Activated CD8-positive, alpha-beta T cell treated with anti-CD3 and anti-CD28 coated beads for 36 hours (primary cell): ENCODE measurements around the gene IRGM. TPM values are rescaled to one million over a fixed set of nuclear protein-coding genes. Genes with fewer than 3 reads are reported as not detected.
A peak's percentile ranks its signal among the peaks of the same experiment; 100 is the strongest.
"Not testable (repeated sequence)": the region's sequence is repeated elsewhere in the genome, so short reads cannot be mapped to it uniquely, and the experiment has no call there.

Experiments
- ATAC-seq: fragments of 200-7000 bp; cut with Tn5 transposase; one replicate; pipeline ENCODE4 v1.10.0; 2021; ENCODE audit warnings: mild to moderate bottlenecking, moderate library complexity
- CTCF ChIA-PET: fragments of 350-600 bp; sonication (Branson Sonifier 250); formaldehyde crosslinking; loops from one replicate; lab custom pipeline; 2021; ENCODE audit warnings: antibody characterized with exemption; lab: Charles Lee
- POLR2A ChIA-PET: fragments of 350-600 bp; sonication (Branson Sonifier 250); formaldehyde crosslinking; loops from one replicate; lab custom pipeline; 2021; ENCODE audit warnings: antibody characterized with exemption; lab: Charles Lee
- DNase-seq: peaks from one replicate; pipeline ENCODE4 v3.0.0-alpha.2; 2020
- H3K27ac Mint-ChIP-seq: one replicate; pipeline ENCODE4 v1.8.0; 2021; ENCODE audit warnings: mild to moderate bottlenecking, mixed read lengths
- H3K27me3 Mint-ChIP-seq: one replicate; pipeline ENCODE4 v1.8.0; 2021; ENCODE audit warnings: mixed read lengths
- H3K36me3 Mint-ChIP-seq: one replicate; pipeline ENCODE4 v1.8.0; 2021; ENCODE audit warnings: low read depth, mixed read lengths
- H3K4me1 Mint-ChIP-seq: one replicate; pipeline ENCODE4 v1.8.0; 2021; ENCODE audit warnings: low read depth, mixed read lengths
- H3K4me3 Mint-ChIP-seq: one replicate; pipeline ENCODE4 v1.8.0; 2021; ENCODE audit warnings: mild to moderate bottlenecking, moderate library complexity, mixed read lengths
- H3K9me3 Mint-ChIP-seq: one replicate; pipeline ENCODE4 v1.8.0; 2021; ENCODE audit warnings: mixed read lengths
- intact Hi-C: fragments of 100-400 bp; cut with micrococcal nuclease; formaldehyde crosslinking; loops from one replicate; pipeline ENCODE4 v1.10.0; 2022
- total RNA-seq, 2 experiments: library from RNA; stranded (reverse); gene quantifications; one replicate each; pipeline ENCODE4 v1.2.3, GENCODE V29; 2021
- TF ChIP-seq, protein P1 (sequence below): fragments of 200-600 bp; IDR thresholded peaks from one replicate; pipeline ENCODE4 v1.8.0; 2022; ENCODE audit warnings: antibody characterized with exemption, mild to moderate bottlenecking

IRGM gene, protein sequence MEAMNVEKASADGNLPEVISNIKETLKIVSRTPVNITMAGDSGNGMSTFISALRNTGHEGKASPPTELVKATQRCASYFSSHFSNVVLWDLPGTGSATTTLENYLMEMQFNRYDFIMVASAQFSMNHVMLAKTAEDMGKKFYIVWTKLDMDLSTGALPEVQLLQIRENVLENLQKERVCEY
- total RNA-seq, result 1 to 10 TPM; 1.4 to 2.4 TPM

DNA sequence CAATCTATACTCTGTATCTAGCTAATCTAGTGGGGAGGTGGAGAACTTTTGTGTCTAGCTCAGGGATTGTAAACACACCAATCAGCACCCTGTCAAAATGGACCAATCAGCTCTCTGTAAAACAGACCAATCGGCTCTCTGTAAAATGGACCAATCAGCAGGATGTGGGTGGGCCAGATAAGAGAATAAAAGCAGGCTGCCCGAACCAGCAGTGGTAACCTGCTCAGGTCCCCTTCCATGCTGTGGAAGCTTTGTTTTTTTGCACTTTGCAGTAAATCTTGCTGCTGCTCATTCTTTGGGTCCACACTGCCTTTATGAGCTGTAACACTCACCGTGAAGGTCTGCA is at the start of gene IRGM:
IRGM (plus strand) TSS at position 214 of the 346 bp plus-strand sequence. CDS start 1,603 bp downstream, outside the sequence.
- H3K27me3 Mint-ChIP-seq, H3K36me3 Mint-ChIP-seq, H3K9me3 Mint-ChIP-seq, DNase-seq: not testable (repeated sequence)
- Mint-ChIP-seq H3K4me3 (peak within 1 kb of the TSS; percentile 76), H3K27ac (peak within 1 kb of the TSS; percentile 85), H3K4me1 (peaks cover 19% of the 10 kb centered on the region)
- ChIA-PET POLR2A (interaction anchor here (0.7 to 2.2 kb wide), 14 partner anchors 14 to 389 kb away, joined by 3 to 19 read pairs (median 4); partner anchors contain the start of genes DCTN4 and RBM22), CTCF (interaction anchor here (0.7 to 3.5 kb wide), 32 partner anchors 9 to 389 kb away, joined by 3 to 63 read pairs (median 6); partner anchors contain the start of genes DCTN4, RBM22 and SMIM3)
- peak; percentile 21 for ATAC-seq
- intact Hi-C loops, result loop anchor here (2.0 to 5.0 kb wide), 3 partner anchors 45 to 389 kb away; no protein-coding TSS in a partner anchor

DNA sequence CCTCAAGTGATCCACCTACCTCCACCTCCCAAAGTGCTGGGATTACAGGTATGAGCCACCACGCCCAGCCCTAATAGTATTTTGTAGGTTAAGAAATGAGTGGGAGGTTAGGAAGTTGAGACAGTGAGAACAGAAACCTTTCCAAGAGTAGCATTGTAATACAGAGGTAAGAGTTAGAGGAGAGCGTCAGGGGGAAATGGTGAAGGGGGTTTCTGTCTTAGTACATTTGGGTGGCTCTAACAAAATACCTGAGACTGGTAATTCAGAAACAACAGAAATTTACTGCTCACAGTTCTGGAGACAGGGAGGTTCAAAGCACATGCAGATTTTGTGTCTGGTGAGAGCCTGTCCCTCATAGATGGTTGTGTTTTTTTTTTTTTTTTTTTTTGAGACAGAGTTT is 48.9 kb upstream of the IRGM start:
- Mint-ChIP-seq H3K27ac (no peak overlapping the region), H3K36me3 (peaks cover 2% of the 10 kb centered on the region), H3K27me3 (no peaks in the 10 kb centered on the region), H3K4me3 (no peak overlapping the region), H3K4me1 (peaks cover 15% of the 10 kb centered on the region), H3K9me3 (no peaks in the 10 kb centered on the region)
- TF ChIP-seq, protein P1, sequence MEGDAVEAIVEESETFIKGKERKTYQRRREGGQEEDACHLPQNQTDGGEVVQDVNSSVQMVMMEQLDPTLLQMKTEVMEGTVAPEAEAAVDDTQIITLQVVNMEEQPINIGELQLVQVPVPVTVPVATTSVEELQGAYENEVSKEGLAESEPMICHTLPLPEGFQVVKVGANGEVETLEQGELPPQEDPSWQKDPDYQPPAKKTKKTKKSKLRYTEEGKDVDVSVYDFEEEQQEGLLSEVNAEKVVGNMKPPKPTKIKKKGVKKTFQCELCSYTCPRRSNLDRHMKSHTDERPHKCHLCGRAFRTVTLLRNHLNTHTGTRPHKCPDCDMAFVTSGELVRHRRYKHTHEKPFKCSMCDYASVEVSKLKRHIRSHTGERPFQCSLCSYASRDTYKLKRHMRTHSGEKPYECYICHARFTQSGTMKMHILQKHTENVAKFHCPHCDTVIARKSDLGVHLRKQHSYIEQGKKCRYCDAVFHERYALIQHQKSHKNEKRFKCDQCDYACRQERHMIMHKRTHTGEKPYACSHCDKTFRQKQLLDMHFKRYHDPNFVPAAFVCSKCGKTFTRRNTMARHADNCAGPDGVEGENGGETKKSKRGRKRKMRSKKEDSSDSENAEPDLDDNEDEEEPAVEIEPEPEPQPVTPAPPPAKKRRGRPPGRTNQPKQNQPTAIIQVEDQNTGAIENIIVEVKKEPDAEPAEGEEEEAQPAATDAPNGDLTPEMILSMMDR, result no peak
- intact Hi-C loops, result no loop called here
- ATAC-seq (peak; percentile 53), DNase-seq (no peak)
- POLR2A ChIA-PET, result no interaction called here
- CTCF ChIA-PET, result interaction anchor here (1.3 to 2.4 kb wide), 2 partner anchors 14 to 49 kb away, joined by 4 to 9 read pairs; partner anchors contain the start of gene IRGM

DNA sequence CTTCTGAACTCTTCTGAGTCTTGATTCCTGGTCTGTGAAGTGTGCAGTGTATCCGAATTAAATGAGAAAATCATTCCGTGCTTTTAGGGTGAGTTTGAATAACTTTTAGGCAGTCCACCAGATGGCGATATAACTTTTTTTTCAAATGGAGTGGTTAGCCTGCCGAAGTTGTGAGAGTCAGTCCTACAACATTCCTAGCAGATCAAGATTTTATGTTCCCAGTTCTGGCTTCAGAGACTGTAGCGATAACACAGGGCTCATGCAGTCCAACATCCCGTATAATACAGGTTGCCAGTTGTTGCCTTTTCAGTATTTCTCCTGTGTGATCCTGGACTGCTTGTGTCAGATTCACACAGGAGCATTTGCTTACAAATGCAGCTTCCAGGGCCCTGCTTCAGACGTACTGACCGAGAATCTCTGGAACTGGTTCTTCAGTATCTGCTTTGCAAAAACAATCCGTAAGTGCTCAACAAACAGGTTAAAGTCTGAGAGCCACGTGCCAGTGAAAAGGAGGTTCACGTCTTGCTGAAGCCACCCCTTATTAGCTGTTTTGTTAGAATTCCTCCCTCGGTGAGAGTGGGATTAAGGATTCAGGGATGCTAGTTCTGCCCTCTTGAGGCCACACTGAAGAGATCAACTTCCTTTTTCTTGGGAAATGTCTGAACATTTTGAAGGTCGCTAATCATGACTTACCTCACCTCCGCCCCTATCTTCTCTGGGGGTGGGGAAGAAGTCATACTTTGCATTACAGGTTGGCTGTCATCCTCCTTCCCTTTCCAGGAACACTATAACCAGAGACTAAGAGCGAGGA is 45.0 kb upstream of the IRGM start:
- TF ChIP-seq, protein P1, result peak; percentile 81
- ATAC-seq, result peak; percentile 64
- intact Hi-C loops, result loop anchor here (2.0 kb wide), 1 partner anchor 45 kb away; the partner anchor contains the start of gene IRGM
- POLR2A ChIA-PET, result interaction anchor here (0.9 to 1.1 kb wide), 3 partner anchors 18 to 46 kb away, joined by 3 to 5 read pairs (median 3); partner anchors contain the start of gene IRGM
- Mint-ChIP-seq H3K27me3 (peaks cover 2% of the 10 kb centered on the region), H3K4me3 (no peak overlapping the region), H3K9me3 (no peaks in the 10 kb centered on the region), H3K27ac (no peak overlapping the region), H3K4me1 (peaks cover 15% of the 10 kb centered on the region), H3K36me3 (no peaks in the 10 kb centered on the region)
- no peak for DNase-seq
- CTCF ChIA-PET, result interaction anchor here (0.6 to 3.4 kb wide), 31 partner anchors 9 to 364 kb away, joined by 3 to 63 read pairs (median 4); partner anchors contain the start of genes IRGM, RBM22 and SMIM3

DNA sequence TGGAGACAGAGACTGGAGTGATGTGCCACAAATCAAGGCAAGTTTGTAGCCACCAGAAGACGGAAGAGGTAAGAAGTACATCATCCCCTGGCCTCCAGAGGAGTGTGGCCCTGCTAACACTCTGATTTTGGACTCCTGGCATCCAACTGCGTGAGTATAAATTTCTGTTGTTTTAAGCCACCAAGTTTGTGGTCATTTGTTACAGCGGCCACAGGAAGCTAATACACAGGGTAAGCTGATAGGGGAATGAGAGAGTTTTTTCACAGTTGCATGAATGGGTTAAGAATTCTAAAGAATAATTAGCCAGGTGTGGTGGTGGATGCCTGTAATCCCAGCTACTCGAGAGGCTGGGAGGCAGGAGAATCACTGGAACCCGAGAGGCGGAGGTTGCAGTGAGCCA is 41.9 kb upstream of the IRGM start:
- Mint-ChIP-seq H3K27ac (no peak overlapping the region), H3K4me3 (no peak overlapping the region), H3K4me1 (peaks cover 5% of the 10 kb centered on the region), H3K36me3 (no peaks in the 10 kb centered on the region), H3K9me3 (no peaks in the 10 kb centered on the region), H3K27me3 (peaks cover 2% of the 10 kb centered on the region)
- CTCF ChIA-PET, result interaction anchor here (0.7 to 3.2 kb wide), 3 partner anchors 14 to 360 kb away, joined by 3 to 31 read pairs (median 3); partner anchors contain the start of gene IRGM
- no peak for DNase-seq
- intact Hi-C loops, result no loop called here
- no peak for ATAC-seq
- POLR2A ChIA-PET, result interaction anchor here (0.6 to 1.0 kb wide), 2 partner anchors 21 to 29 kb away, joined by 3 read pairs; no protein-coding TSS in a partner anchor
- TF ChIP-seq, protein P1, result no peak

DNA sequence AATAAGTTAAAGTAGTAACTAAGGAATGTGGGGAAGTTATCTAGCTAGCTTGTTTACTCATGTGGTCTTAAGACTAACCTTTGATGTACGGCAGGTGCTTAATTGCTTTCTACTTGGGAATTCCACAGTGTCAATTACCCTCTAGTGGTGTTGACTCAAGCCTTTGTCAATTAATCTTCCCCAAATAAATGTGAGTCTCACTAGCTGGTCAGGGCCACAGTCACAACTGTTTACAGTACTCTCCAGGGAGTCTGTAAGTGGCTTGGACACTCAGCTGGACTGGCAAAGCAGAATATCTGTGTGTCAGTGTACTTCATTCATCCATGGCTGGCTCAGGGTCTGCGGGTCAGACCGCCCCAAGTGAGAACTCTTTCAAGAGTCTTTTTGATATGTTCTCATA is 37.0 kb upstream of the IRGM start:
- no peaks in the 10 kb centered on the region for H3K9me3 Mint-ChIP-seq
- no peaks in the 10 kb centered on the region for H3K4me1 Mint-ChIP-seq
- ATAC-seq (no peak), DNase-seq (no peak)
- H3K27me3 Mint-ChIP-seq, result no peaks in the 10 kb centered on the region
- intact Hi-C loops, result no loop called here
- H3K27ac Mint-ChIP-seq, result no peak overlapping the region
- TF ChIP-seq, protein P1, result no peak
- H3K4me3 Mint-ChIP-seq, result no peak overlapping the region
- H3K36me3 Mint-ChIP-seq, result no peaks in the 10 kb centered on the region
- ChIA-PET CTCF (interaction anchor here (1.7 to 3.1 kb wide), 2 partner anchors 8 to 9 kb away, joined by 7 to 11 read pairs; no protein-coding TSS in a partner anchor), POLR2A (no interaction called here)
